ENCODE results near the gene SPDYE3. TPM values are rescaled to one million over a fixed set of nuclear protein-coding genes. Genes with fewer than 3 reads are reported as not detected.
"Not testable (repeated sequence)": the region's sequence is repeated elsewhere in the genome, so short reads cannot be mapped to it uniquely, and the experiment has no call there.

SPDYE3 gene
- total and polyA plus RNA-seq, 3 donors from 2014 or later, result 2.8 to 5.7 (median 3.9) TPM

- intact Hi-C loops (cut with DNase I; ENCODE audit: low total_unique reads), result loop anchor here (10.0 kb wide), 1 partner anchor 56 kb away; no protein-coding TSS in a partner anchor
- no peak for DNase-seq
- TF ChIP-seq POLR2A (IDR thresholded peaks at IDR 0.05) (no peak), CTCF (IDR thresholded peaks at IDR 0.05) (no peak)
- peaks cover 50% of the 10 kb centered on the region for H3K4me1 ChIP-seq
- no peaks in the 10 kb centered on the region for H3K27me3 ChIP-seq
- no peak overlapping the region for H3K4me3 ChIP-seq
- H3K27ac ChIP-seq, result peak overlapping the region; percentile 87 to 88
- H3K36me3 ChIP-seq (ENCODE audit: low read depth, missing control alignments), result no peaks in the 10 kb centered on the region
- no peaks in the 10 kb centered on the region for H3K9me3 ChIP-seq
Observed at GRCh38 chr7:100348805-100349204, 41.3 kb downstream of the SPDYE3 start.

- intact Hi-C loops (cut with DNase I; ENCODE audit: low total_unique reads), result loop anchor here (10.0 kb wide), 1 partner anchor 55 kb away; no protein-coding TSS in a partner anchor
- H3K36me3 ChIP-seq (ENCODE audit: low read depth, missing control alignments), result no peaks in the 10 kb centered on the region
- no peaks in the 10 kb centered on the region for H3K9me3 ChIP-seq
- DNase-seq, result no peak
- 88 to 91% methylated on average over 6 of the region's 6 CpGs for WGBS, 2 donors
- H3K4me3 ChIP-seq, result no peak overlapping the region
- peak overlapping the region; percentile 27 to 87 for H3K27ac ChIP-seq
- TF ChIP-seq CTCF (IDR thresholded peaks at IDR 0.05), result no peak
- no peak for TF ChIP-seq POLR2A (IDR thresholded peaks at IDR 0.05)
- no peaks in the 10 kb centered on the region for H3K27me3 ChIP-seq
- peaks cover 41% of the 10 kb centered on the region for H3K4me1 ChIP-seq
Observed at GRCh38 chr7:100349757-100350156, 42.3 kb downstream of the SPDYE3 start.

- H3K27me3 ChIP-seq, result no peaks in the 10 kb centered on the region
- intact Hi-C loops (cut with DNase I; ENCODE audit: low total_unique reads), result no loop called here
- H3K4me3 ChIP-seq, result no peak overlapping the region
- 94 to 97% methylated on average over 6 of the region's 6 CpGs for WGBS, 2 donors
- peaks cover 27% of the 10 kb centered on the region for H3K4me1 ChIP-seq
- TF ChIP-seq CTCF (IDR thresholded peaks at IDR 0.05) (no peak), POLR2A (IDR thresholded peaks at IDR 0.05) (no peak)
- DNase-seq, result no peak
- H3K27ac ChIP-seq, result peak overlapping the region in 1 of 2 donors; percentile 32
- H3K36me3 ChIP-seq (ENCODE audit: low read depth, missing control alignments), result no peaks in the 10 kb centered on the region
- no peaks in the 10 kb centered on the region for H3K9me3 ChIP-seq
Observed at GRCh38 chr7:100351657-100352058, 44.2 kb downstream of the SPDYE3 start.

GRCh38 chr7:100352230-100352781 is 44.8 kb downstream of the SPDYE3 start:
- H3K36me3 ChIP-seq (ENCODE audit: low read depth, missing control alignments); H3K27ac ChIP-seq; H3K4me3 ChIP-seq; DNase-seq; H3K27me3 ChIP-seq; intact Hi-C loops (cut with DNase I; ENCODE audit: low total_unique reads); H3K9me3 ChIP-seq: not testable (repeated sequence)
- peaks cover 21% of the 10 kb centered on the region for H3K4me1 ChIP-seq
- WGBS, 2 donors, result 85 to 91% methylated on average over 4 to 15 of the region's 18 CpGs

- H3K36me3 ChIP-seq (ENCODE audit: low read depth, missing control alignments), result no peaks in the 10 kb centered on the region
- intact Hi-C loops (cut with DNase I; ENCODE audit: low total_unique reads), result no loop called here
- 88 to 91% methylated on average over 9 to 16 of the region's 16 CpGs for WGBS, 2 donors
Observed at GRCh38 chr7:100352984-100353684, 45.6 kb downstream of the SPDYE3 start.

More at GRCh38 chr7:100352984-100353684, 45.6 kb downstream of the SPDYE3 start:
- TF ChIP-seq POLR2A (IDR thresholded peaks at IDR 0.05), result no peak
- no peak for TF ChIP-seq CTCF (IDR thresholded peaks at IDR 0.05)
- Histone ChIP-seq H3K4me1 (peaks cover 13% of the 10 kb centered on the region), H3K9me3 (no peaks in the 10 kb centered on the region), H3K27ac (peak overlapping the region; percentile 39 to 53), H3K27me3 (no peaks in the 10 kb centered on the region), H3K4me3 (no peak overlapping the region)
- no peak for DNase-seq

Data from testis (tissue), 3 donors.